Esophagus muscularis mucosa (tissue), 4 donors: ENCODE measurements around the gene CLCN7. TPM values are rescaled to one million over a fixed set of nuclear protein-coding genes. Genes with fewer than 3 reads are reported as not detected.

ENCODE experiments used
- DNase-seq: peaks from one replicate; pipeline ENCODE4 v3.0.0-alpha.2; 2017; ENCODE audit errors: extremely low spot score
- H3K27ac ChIP-seq, 4 donors: fragments of 200-600 bp; sonication (generic); replicated peaks in 1 of 4; 1 replicate in 3 of 4; 2 replicates in 1 of 4; pipeline ENCODE4 v1.5.1; 2016 to 2019; ENCODE audit warnings: mild to moderate bottlenecking in 1 of 4
- H3K27me3 ChIP-seq, 4 donors: fragments of 200-600 bp; sonication (generic); one replicate each; pipeline versions ENCODE4 v1.5.1 to v1.6.0; 2016 to 2019
- H3K36me3 ChIP-seq, 4 donors: fragments of 200-600 bp; sonication (generic); one replicate each; pipeline ENCODE4 v1.5.1; 2016 to 2019
- H3K4me1 ChIP-seq, 4 donors: fragments of 200-600 bp; sonication (generic); one replicate each; pipeline ENCODE4 v1.5.1; 2016 to 2019
- H3K4me3 ChIP-seq, 4 donors: fragments of 200-600 bp; sonication (generic); 1 replicate in 2 of 4; 2 replicates in 2 of 4; pipeline ENCODE4 v1.5.1; 2016 to 2019; ENCODE audit warnings: mild to moderate bottlenecking in 4 of 4, moderate library complexity in 1 of 4
- H3K9me3 ChIP-seq, 4 donors: fragments of 200-600 bp; sonication (generic); 1 replicate in 3 of 4; 2 replicates in 1 of 4; pipeline ENCODE4 v1.5.1; 2016 to 2019
- EP300 ChIP-seq: sonication (generic); formaldehyde crosslinking; IDR thresholded peaks from one replicate; pipeline ENCODE4 v1.6.1; 2017; ENCODE audit warnings: antibody characterized with exemption
- POLR2A ChIP-seq: fragments of 450-650 bp; IDR thresholded peaks from one replicate; pipeline ENCODE4 v1.6.1; 2017; ENCODE audit warnings: antibody characterized with exemption, moderate library complexity, mild to moderate bottlenecking, low read depth
- POLR2AphosphoS5 ChIP-seq, 2 donors: sonication (generic); formaldehyde crosslinking; IDR thresholded peaks; one replicate each; pipeline ENCODE4 v1.6.1; 2017; ENCODE audit warnings: antibody characterized with exemption in 2 of 2
- WGBS: methylation state at CpG from one replicate; pipeline ENCODE4 v1.1.5; 2018; 5-methylcytosine and 5-hydroxymethylcytosine counted together
- intact Hi-C: fragments of 100-400 bp; cut with DNase I; formaldehyde crosslinking; loops from one replicate; pipeline ENCODE4 v1.15.1; 2023
- total RNA-seq, 4 donors: library from RNA; depleted of rRNA; stranded (reverse); fragments of >200 nt; gene quantifications; one replicate each; pipeline versions ENCODE4 v1.1.0 to v1.2.1, GENCODE V29; 2016
- TF ChIP-seq, protein P1 (sequence below), 3 experiments: fragments of 200-600 bp in 2 of 3; fragments of 450-650 bp in 1 of 3; sonication (generic) in 2 of 3; IDR thresholded peaks; one replicate each; pipeline ENCODE4 v1.5.1; 2017 to 2019; ENCODE audit warnings: antibody characterized with exemption in 3 of 3, mild to moderate bottlenecking in 2 of 3, moderate library complexity in 1 of 3

Gene CLCN7
- total RNA-seq, 4 donors from 2014 or later, result 41.5 to 130 (median 71.9) TPM

DNA sequence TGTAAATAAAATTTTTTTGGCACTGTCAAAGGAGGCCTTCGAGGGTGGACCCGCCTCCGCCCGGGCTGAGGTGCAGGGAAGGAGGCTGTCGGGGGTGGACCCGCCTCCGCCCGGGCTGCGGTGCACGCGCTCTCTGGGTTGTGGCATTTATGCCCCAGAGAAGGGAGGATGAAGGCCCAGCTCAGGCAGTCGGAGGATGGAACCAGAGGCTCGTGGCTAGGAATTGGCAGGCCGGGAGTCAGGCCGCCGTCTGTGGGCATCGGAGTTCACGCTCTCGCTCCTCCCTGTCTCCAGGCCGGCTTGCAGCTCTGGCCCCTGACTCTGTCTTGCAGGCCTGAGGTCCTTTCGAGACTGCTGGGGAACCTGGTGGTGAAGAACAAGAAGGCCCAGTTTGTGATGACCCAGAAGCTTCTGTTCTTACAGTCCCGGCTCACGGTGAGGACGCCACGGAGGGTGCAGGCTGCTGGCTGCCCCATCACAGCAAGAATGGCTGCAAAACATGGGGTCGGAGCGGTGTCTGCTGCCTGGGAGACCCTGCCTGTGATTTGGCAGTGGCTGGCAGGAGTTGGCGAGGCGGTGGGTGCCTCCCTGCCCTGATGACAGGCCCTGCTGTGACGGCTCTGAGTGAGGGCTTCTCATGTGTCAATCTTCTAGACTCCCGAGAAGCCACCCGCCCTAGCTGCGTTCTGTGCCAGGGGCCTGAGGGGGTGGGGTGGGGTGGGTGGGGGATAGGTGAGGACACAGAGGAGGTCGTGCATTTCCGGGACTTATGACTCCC, 24.3 kb upstream of the CLCN7 start:
- Histone ChIP-seq H3K4me3 (no peak overlapping the region), H3K36me3 (peaks cover 62 to 97% (median 93%) of the 10 kb centered on the region in 4 donors), H3K9me3 (no peaks in the 10 kb centered on the region), H3K27me3 (no peaks in the 10 kb centered on the region), H3K4me1 (peaks cover 14 to 21% (median 18%) of the 10 kb centered on the region in 4 donors), H3K27ac (no peak overlapping the region)
- DNase-seq, result no peak
- WGBS, result 95% methylated on average over 21 of the region's 35 CpGs
- intact Hi-C loops, result no loop called here
- TF ChIP-seq EP300 (no peak), POLR2AphosphoS5 (IDR thresholded peaks at IDR 0.05) (no peak), POLR2A (no peak)
- TF ChIP-seq, protein P1, sequence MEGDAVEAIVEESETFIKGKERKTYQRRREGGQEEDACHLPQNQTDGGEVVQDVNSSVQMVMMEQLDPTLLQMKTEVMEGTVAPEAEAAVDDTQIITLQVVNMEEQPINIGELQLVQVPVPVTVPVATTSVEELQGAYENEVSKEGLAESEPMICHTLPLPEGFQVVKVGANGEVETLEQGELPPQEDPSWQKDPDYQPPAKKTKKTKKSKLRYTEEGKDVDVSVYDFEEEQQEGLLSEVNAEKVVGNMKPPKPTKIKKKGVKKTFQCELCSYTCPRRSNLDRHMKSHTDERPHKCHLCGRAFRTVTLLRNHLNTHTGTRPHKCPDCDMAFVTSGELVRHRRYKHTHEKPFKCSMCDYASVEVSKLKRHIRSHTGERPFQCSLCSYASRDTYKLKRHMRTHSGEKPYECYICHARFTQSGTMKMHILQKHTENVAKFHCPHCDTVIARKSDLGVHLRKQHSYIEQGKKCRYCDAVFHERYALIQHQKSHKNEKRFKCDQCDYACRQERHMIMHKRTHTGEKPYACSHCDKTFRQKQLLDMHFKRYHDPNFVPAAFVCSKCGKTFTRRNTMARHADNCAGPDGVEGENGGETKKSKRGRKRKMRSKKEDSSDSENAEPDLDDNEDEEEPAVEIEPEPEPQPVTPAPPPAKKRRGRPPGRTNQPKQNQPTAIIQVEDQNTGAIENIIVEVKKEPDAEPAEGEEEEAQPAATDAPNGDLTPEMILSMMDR (IDR thresholded peaks at IDR 0.05), result no peak

DNA sequence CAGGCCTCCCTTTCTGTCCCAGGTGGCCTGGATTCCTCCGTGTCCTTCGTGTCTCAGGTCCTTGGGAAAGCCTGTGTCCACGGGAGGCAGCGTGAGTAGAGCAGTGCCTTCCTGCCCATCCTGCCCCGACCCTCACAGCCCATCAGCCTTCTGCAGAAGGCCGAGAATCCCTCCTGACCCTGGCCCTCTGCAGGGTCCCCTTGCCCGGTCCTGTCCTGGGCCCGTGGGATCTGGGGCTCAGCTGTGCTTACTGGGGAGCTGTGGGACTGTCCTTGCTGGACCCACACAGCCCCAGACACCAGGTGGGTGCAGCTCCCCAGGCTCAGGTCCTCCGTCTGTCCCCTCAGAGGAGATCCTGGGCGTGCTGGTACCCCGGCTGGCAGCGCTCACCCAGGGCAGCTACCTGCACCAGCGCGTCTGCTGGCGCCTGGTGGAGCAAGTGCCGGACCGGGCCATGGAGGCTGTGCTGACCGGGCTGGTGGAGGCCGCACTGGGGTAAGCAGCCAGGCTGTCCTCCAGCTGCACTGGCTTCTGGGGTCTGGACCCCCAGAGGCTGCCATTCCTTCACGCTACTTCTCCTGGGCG, 22.3 kb upstream of the CLCN7 start:
- intact Hi-C loops, result no loop called here
- peaks cover 49 to 77% (median 74%) of the 10 kb centered on the region in 4 donors for H3K36me3 ChIP-seq

DNA sequence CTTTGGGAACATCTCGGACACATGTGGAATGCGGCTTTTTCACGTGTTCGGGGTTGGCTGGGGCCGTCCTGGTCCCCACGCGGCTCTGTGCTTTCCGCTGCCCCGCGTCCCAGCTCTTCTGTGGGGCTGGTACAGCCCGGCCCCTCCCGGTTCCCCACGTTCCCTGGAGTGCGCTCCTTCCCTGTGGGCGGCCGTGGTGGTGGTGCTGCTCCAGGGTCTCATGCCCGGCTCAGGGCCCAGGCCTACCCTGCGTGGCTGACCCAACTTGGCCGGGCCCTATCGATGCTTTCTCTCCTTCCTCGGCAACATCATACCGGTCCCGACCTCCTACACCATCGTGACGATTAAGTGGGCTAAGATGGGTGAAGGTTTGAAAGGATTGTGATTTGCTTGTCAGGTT, 21.6 kb upstream of the CLCN7 start:
- WGBS, result 86% methylated on average over 12 of the region's 25 CpGs

More for the DNA sequence above, 22.3 kb upstream of the CLCN7 start:
- TF ChIP-seq, protein P1 (IDR thresholded peaks at IDR 0.05), result no peak
- TF ChIP-seq EP300, result no peak
- no peak for TF ChIP-seq POLR2A
- TF ChIP-seq POLR2AphosphoS5 (IDR thresholded peaks at IDR 0.05), result no peak
- Histone ChIP-seq H3K4me1 (peaks cover 24 to 34% (median 31%) of the 10 kb centered on the region in 4 donors), H3K9me3 (no peaks in the 10 kb centered on the region), H3K27ac (no peak overlapping the region), H3K4me3 (no peak overlapping the region), H3K27me3 (no peaks in the 10 kb centered on the region)
- no peak for DNase-seq
- WGBS, result 92% methylated on average over 13 of the region's 21 CpGs

DNA sequence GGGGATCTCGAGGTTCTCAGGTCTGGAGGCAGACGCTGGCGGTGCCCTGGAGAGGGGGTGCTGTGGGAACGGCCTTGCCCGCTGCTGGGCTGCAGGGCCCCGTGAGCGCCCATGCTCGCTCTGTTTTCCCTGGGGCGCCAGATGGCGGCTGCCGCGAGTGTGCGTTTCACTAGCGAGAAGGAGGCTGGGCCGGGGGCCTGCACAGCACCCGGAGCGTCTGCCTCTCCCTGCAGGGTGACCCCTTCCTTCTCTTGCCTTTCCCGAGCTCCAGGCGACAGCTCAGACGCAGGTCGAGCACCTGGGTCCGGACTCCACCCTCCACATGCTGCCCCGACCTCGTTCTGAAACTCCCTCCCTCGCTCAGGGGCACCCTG, 21.0 kb upstream of the CLCN7 start:
- no peaks in the 10 kb centered on the region for H3K9me3 ChIP-seq
- peaks cover 24 to 34% (median 31%) of the 10 kb centered on the region in 4 donors for H3K4me1 ChIP-seq
- no peak overlapping the region for H3K27ac ChIP-seq
- H3K4me3 ChIP-seq, result no peak overlapping the region
- DNase-seq, result no peak
- H3K36me3 ChIP-seq, result peaks cover 37 to 65% (median 62%) of the 10 kb centered on the region in 4 donors
- WGBS, result 90% methylated on average over 24 of the region's 25 CpGs
- intact Hi-C loops, result no loop called here
- TF ChIP-seq POLR2A, result no peak
- TF ChIP-seq EP300, result no peak
- TF ChIP-seq POLR2AphosphoS5 (IDR thresholded peaks at IDR 0.05), result no peak
- H3K27me3 ChIP-seq, result no peaks in the 10 kb centered on the region

More for the DNA sequence above, 21.6 kb upstream of the CLCN7 start:
- Histone ChIP-seq H3K27ac (no peak overlapping the region), H3K36me3 (peaks cover 42 to 70% (median 67%) of the 10 kb centered on the region in 4 donors), H3K4me3 (no peak overlapping the region), H3K27me3 (no peaks in the 10 kb centered on the region), H3K9me3 (no peaks in the 10 kb centered on the region), H3K4me1 (peaks cover 24 to 34% (median 31%) of the 10 kb centered on the region in 4 donors)
- no peak for TF ChIP-seq EP300
- TF ChIP-seq POLR2A, result no peak
- TF ChIP-seq, protein P1 (IDR thresholded peaks at IDR 0.05), result no peak
- no peak for TF ChIP-seq POLR2AphosphoS5 (IDR thresholded peaks at IDR 0.05)
- intact Hi-C loops, result no loop called here
- no peak for DNase-seq

DNA sequence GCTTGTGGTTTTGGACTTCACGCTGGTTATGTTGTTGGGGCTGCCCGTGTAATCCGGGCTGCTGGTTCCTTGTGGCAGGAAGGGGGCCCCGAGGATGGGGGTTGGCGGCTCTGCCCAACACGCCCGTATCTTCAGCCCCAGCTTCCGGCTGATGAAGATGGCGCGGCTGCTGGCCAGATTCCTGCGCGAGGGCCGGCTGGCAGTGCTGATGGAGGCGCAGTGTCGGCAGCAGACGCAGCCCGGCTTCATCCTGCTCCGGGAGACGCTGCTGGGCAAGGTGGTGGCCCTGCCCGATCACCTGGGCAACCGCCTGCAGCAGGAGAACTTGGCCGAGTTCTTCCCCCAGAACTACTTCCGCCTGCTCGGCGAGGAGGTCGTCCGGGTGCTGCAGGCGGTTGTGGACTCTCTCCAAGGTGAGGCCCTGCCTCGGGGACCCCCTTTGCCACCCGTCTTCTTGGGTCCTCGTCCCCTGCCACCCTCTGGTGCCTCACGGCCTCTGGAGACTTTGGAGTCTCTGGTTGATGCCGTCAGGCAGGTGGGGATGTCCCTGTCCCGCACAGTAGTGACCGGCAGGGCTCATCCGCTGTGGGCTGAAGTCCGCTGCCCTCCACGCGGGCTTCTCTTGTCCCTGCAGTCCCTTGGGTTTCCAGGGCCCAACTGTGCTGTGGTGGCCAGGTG, 20.5 kb upstream of the CLCN7 start:
- WGBS, result 87% methylated on average over 37 of the region's 39 CpGs
- Histone ChIP-seq H3K27ac (peak overlapping the region in 2 of 4 donors; percentile 84 to 92), H3K4me3 (no peak overlapping the region), H3K27me3 (no peaks in the 10 kb centered on the region), H3K36me3 (peaks cover 32 to 59% (median 56%) of the 10 kb centered on the region in 4 donors), H3K9me3 (no peaks in the 10 kb centered on the region), H3K4me1 (peaks cover 24 to 34% (median 31%) of the 10 kb centered on the region in 4 donors)
- intact Hi-C loops, result no loop called here
- TF ChIP-seq, protein P1 (IDR thresholded peaks at IDR 0.05), result no peak
- no peak for TF ChIP-seq POLR2A
- no peak for TF ChIP-seq POLR2AphosphoS5 (IDR thresholded peaks at IDR 0.05)
- no peak for TF ChIP-seq EP300
- DNase-seq, result no peak
